COLO668 (cell line): Measurements from ENCODE around the gene MORN1.

Experiments
- DNase-seq: peaks from one replicate; lab custom pipeline; 2025; ENCODE audit not compliant: unreplicated experiment; lab: John Stamatoyannopoulos, UW

The MORN1 gene

GRCh38 chr1:2282556-2283270 lies 108.6 kb downstream of the MORN1 start:
- DNase-seq = no peak

GRCh38 chr1:2279817-2280216 lies 111.5 kb downstream of the MORN1 start:
- no peak for DNase-seq

GRCh38 chr1:2279210-2279639 lies 112.1 kb downstream of the MORN1 start:
- DNase-seq = no peak

- DNase-seq = no peak
Observed at GRCh38 chr1:2278591-2279209, 112.7 kb downstream of the MORN1 start.

- no peak for DNase-seq
Observed at GRCh38 chr1:2277741-2278488, 113.4 kb downstream of the MORN1 start.

GRCh38 chr1:2276803-2277580 lies 114.4 kb downstream of the MORN1 start:
- no peak for DNase-seq

- peak; percentile 52 for DNase-seq
Observed at GRCh38 chr1:2275796-2276536, 115.4 kb downstream of the MORN1 start.

- DNase-seq = no peak
Observed at GRCh38 chr1:2274929-2275475, 116.4 kb downstream of the MORN1 start.

GRCh38 chr1:2274231-2274928 lies 117.0 kb downstream of the MORN1 start:
- DNase-seq = no peak

GRCh38 chr1:2273401-2274090 lies 117.8 kb downstream of the MORN1 start:
- DNase-seq = no peak

- no peak for DNase-seq
Observed at GRCh38 chr1:2272686-2273400, 118.5 kb downstream of the MORN1 start.

- no peak for DNase-seq
Observed at GRCh38 chr1:2271841-2272655, 119.3 kb downstream of the MORN1 start.
